ENCODE results near the gene XIRP1. TPM values are rescaled to one million over a fixed set of nuclear protein-coding genes. Genes with fewer than 3 reads are reported as not detected.

XIRP1 gene
- total RNA-seq, 1 donor: 0.09 TPM

DNA sequence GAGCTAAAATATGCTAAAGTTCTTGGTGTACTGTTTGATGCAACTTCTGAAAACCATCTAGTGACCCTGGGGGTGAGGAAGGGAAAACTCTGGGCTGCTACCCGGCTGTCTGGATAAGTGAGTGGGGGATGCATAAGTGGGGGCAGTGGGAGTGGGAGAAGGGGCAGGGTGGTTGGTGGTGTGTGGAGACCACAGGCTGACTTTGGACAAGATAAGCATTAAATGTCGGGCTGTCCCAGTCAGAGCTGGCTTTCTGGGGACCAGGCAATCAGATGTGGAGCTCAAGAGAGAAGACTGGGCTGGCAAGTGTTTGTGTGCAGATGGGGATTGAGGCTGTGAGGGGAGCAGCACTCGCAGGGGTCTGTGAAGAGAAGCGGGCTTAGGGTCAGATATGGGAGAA lies 11.0 kb upstream of the XIRP1 start:
- no peak overlapping the region for H3K4me3 ChIP-seq (ENCODE audit: low read depth, low read length)
- TF ChIP-seq CTCF (IDR thresholded peaks at IDR 0.05; ENCODE audit: insufficient read depth, low read length): no peak
- DNase-seq (ENCODE audit: low read depth): no peak

GRCh38 chr3:39202094-39202493 lies 9.7 kb upstream of the XIRP1 start:
- TF ChIP-seq CTCF (IDR thresholded peaks at IDR 0.05; ENCODE audit: insufficient read depth, low read length): no peak
- peak; percentile 20 for DNase-seq (ENCODE audit: low read depth)
- H3K4me3 ChIP-seq (ENCODE audit: low read depth, low read length): no peak overlapping the region

GRCh38 chr3:39196671-39197356 lies 4.4 kb upstream of the XIRP1 start:
- no peak for TF ChIP-seq CTCF (IDR thresholded peaks at IDR 0.05; ENCODE audit: insufficient read depth, low read length)
- H3K4me3 ChIP-seq (ENCODE audit: low read depth, low read length): no peak overlapping the region
- no peak for DNase-seq (ENCODE audit: low read depth)

DNA sequence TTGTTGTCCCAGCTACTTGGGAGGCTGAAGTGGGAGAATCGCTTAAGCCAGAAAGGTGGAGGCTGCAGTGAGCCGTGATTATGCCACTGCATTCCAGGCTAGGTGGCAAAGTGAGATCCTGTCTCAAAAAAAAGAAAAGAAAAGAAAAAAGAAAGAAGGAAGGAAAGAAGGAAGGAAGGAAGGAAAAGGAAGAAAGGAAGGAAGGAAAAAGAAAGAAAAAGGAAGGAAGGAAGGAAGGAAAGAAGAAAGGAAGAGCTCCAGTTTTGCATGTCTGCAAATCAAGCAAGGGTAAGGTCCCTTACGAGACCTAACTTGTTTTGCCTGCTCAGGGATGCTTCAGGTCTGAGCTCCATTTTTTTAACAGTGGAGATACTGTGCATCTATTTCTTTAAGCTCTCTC lies 3.6 kb upstream of the XIRP1 start:
- H3K4me3 ChIP-seq (ENCODE audit: low read depth, low read length): no peak overlapping the region
- TF ChIP-seq CTCF (IDR thresholded peaks at IDR 0.05; ENCODE audit: insufficient read depth, low read length): no peak
- DNase-seq (ENCODE audit: low read depth): no peak

GRCh38 chr3:39193391-39193790 lies 996 bp upstream of the XIRP1 start:
- TF ChIP-seq CTCF (IDR thresholded peaks at IDR 0.05; ENCODE audit: insufficient read depth, low read length): no peak
- DNase-seq (ENCODE audit: low read depth): no peak
- H3K4me3 ChIP-seq (ENCODE audit: low read depth, low read length): no peak overlapping the region

- DNase-seq (ENCODE audit: low read depth): no peak
- no peak overlapping the region for H3K4me3 ChIP-seq (ENCODE audit: low read depth, low read length)
- no peak for TF ChIP-seq CTCF (IDR thresholded peaks at IDR 0.05; ENCODE audit: insufficient read depth, low read length)
Measured at GRCh38 chr3:39191773-39192172, 622 bp downstream of the XIRP1 start.

DNA sequence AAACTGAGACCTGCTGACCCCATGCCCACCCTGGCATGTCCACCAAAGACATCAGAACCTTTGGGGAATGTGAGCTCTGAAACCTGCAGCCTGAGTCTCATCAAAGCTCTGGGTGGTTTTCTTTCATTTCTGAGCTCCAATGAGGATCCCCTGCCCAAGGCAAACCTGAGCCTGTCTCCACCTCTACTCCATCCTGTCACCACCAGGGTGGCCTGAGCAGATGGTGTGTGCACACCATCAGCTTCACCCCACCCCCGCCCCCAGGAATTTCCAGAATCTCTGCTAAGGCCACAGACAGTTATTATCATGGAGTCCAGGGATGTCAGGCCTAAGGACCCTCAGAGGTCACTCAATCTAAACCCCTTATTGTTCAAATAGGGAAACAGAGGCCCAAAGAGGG lies 1.3 kb downstream of the XIRP1 start:
- no peak overlapping the region for H3K4me3 ChIP-seq (ENCODE audit: low read depth, low read length)
- DNase-seq (ENCODE audit: low read depth): no peak
- no peak for TF ChIP-seq CTCF (IDR thresholded peaks at IDR 0.05; ENCODE audit: insufficient read depth, low read length)
